ENCODE data around the gene TBC1D3C.
"Not testable (repeated sequence)": the region's sequence is repeated elsewhere in the genome, so short reads cannot be mapped to it uniquely, and the experiment has no call there.

Gene TBC1D3C

GRCh38 chr17:38068534-38068933, at the start of gene TBC1D3C:
TBC1D3C (minus strand) TSS chr17:38068634; CDS start chr17:38067066, 1,568 bp downstream.
- DNase-seq = not testable (repeated sequence)

- DNase-seq = not testable (repeated sequence)
These were observed 30.8 kb upstream of the TBC1D3C start for GRCh38 chr17:38099262-38099661.

GRCh38 chr17:38094059-38094694, 25.7 kb upstream of the TBC1D3C start:
- DNase-seq = not testable (repeated sequence)

GRCh38 chr17:38088120-38088519, 19.7 kb upstream of the TBC1D3C start:
- not testable (repeated sequence) for DNase-seq

GRCh38 chr17:38087344-38087743, 18.9 kb upstream of the TBC1D3C start:
- not testable (repeated sequence) for DNase-seq

Measured in activated CD4-positive, CD25-positive, alpha-beta regulatory T cell (primary cell).